Stimulated activated naive B cell treated with anti-CD40 and anti-IgM and Interleukin-4, amounts not matched to agents 10 μg/mL and 1 μg/mL and 100 μg/mL, for 72 hours (primary cell): ENCODE data around the gene FRYL.
"Not testable (repeated sequence)": the region's sequence is repeated elsewhere in the genome, so short reads cannot be mapped to it uniquely, and the experiment has no call there.

Experiments
- ATAC-seq, 2 donors: fragments of 150-1000 bp; cut with Tn5 transposase; replicated peaks; 2 replicates each; pipeline ENCODE4 v1.10.0; 2021; ENCODE audit warnings: moderate library complexity in 1 of 2
- DNase-seq: peaks from one replicate; pipeline ENCODE4 v3.0.0; 2021
- H3K27ac Mint-ChIP-seq: one replicate; pipeline ENCODE4 v1.8.0; 2022; ENCODE audit warnings: mild to moderate bottlenecking, mixed read lengths
- H3K27me3 Mint-ChIP-seq, 2 donors: one replicate each; pipeline ENCODE4 v1.8.0; 2022; ENCODE audit warnings: mixed read lengths in 2 of 2
- H3K36me3 Mint-ChIP-seq, 2 donors: one replicate each; pipeline ENCODE4 v1.8.0; 2022; ENCODE audit warnings: mixed read lengths in 2 of 2, mild to moderate bottlenecking in 1 of 2
- H3K4me1 Mint-ChIP-seq, 2 donors: one replicate each; pipeline ENCODE4 v1.8.0; 2022; ENCODE audit warnings: mixed read lengths in 2 of 2, mild to moderate bottlenecking in 1 of 2
- H3K4me3 Mint-ChIP-seq, 2 donors: one replicate each; pipeline ENCODE4 v1.8.0; 2022; ENCODE audit warnings: mild to moderate bottlenecking in 2 of 2, mixed read lengths in 2 of 2, moderate library complexity in 1 of 2
- H3K9me3 Mint-ChIP-seq, 2 donors: one replicate each; pipeline ENCODE4 v1.8.0; 2022; ENCODE audit warnings: mixed read lengths in 2 of 2, mild to moderate bottlenecking in 1 of 2

FRYL gene

GRCh38 chr4:48716285-48716684, 63.8 kb downstream of the FRYL start:
- H3K36me3 Mint-ChIP-seq, result peaks cover 12 to 31% of the 10 kb centered on the region in 2 donors
- not testable (repeated sequence) for DNase-seq, H3K27ac Mint-ChIP-seq

GRCh38 chr4:48710446-48711209, 69.5 kb downstream of the FRYL start:
- Mint-ChIP-seq H3K4me3 (no peak overlapping the region), H3K27ac (no peak overlapping the region), H3K36me3 (peaks cover 35 to 41% of the 10 kb centered on the region in 2 donors), H3K27me3 (no peaks in the 10 kb centered on the region), H3K9me3 (peaks cover 7 to 8% of the 10 kb centered on the region in 2 donors), H3K4me1 (peaks cover 8 to 35% of the 10 kb centered on the region in 2 donors)
- no peak for DNase-seq
- no peak for ATAC-seq

More at GRCh38 chr4:48716285-48716684, 63.8 kb downstream of the FRYL start:
- H3K4me1 Mint-ChIP-seq, result peaks cover 13 to 16% of the 10 kb centered on the region in 2 donors
- ATAC-seq, H3K27me3 Mint-ChIP-seq, H3K9me3 Mint-ChIP-seq, H3K4me3 Mint-ChIP-seq: not testable (repeated sequence)

GRCh38 chr4:48709901-48710300, 70.2 kb downstream of the FRYL start:
- Mint-ChIP-seq H3K27me3 (no peaks in the 10 kb centered on the region), H3K27ac (no peak overlapping the region), H3K9me3 (peaks cover 7 to 8% of the 10 kb centered on the region in 2 donors), H3K36me3 (peaks cover 35 to 41% of the 10 kb centered on the region in 2 donors), H3K4me3 (no peak overlapping the region), H3K4me1 (peaks cover 8 to 35% of the 10 kb centered on the region in 2 donors)
- no peak for ATAC-seq
- DNase-seq, result no peak

GRCh38 chr4:48708610-48709009, 71.5 kb downstream of the FRYL start:
- H3K36me3 Mint-ChIP-seq, result peaks cover 33 to 36% of the 10 kb centered on the region in 2 donors
- no peak for DNase-seq
- no peak for ATAC-seq
- H3K9me3 Mint-ChIP-seq, result peaks cover 4 to 6% of the 10 kb centered on the region in 2 donors
- H3K27me3 Mint-ChIP-seq, result no peaks in the 10 kb centered on the region
- H3K27ac Mint-ChIP-seq, result no peak overlapping the region
- peaks cover 7 to 39% of the 10 kb centered on the region in 2 donors for H3K4me1 Mint-ChIP-seq
- no peak overlapping the region for H3K4me3 Mint-ChIP-seq

GRCh38 chr4:48706736-48707135, 73.3 kb downstream of the FRYL start:
- ATAC-seq, result no peak
- no peak for DNase-seq
- Mint-ChIP-seq H3K9me3 (peaks cover 0 to 3% of the 10 kb centered on the region in 2 donors), H3K27ac (no peak overlapping the region), H3K36me3 (peaks cover 25 to 32% of the 10 kb centered on the region in 2 donors), H3K4me1 (peaks cover 6 to 46% of the 10 kb centered on the region in 2 donors), H3K27me3 (no peaks in the 10 kb centered on the region), H3K4me3 (no peak overlapping the region)

GRCh38 chr4:48705609-48706008, 74.5 kb downstream of the FRYL start:
- H3K4me1 Mint-ChIP-seq, result peaks cover 8 to 48% of the 10 kb centered on the region in 2 donors
- peaks cover 0 to 3% of the 10 kb centered on the region in 2 donors for H3K9me3 Mint-ChIP-seq
- no peak overlapping the region for H3K4me3 Mint-ChIP-seq
- no peak for DNase-seq
- ATAC-seq, result no peak
- H3K27me3 Mint-ChIP-seq, result no peaks in the 10 kb centered on the region
- peaks cover 20 to 28% of the 10 kb centered on the region in 2 donors for H3K36me3 Mint-ChIP-seq
- H3K27ac Mint-ChIP-seq, result no peak overlapping the region

GRCh38 chr4:48704091-48704802, 75.8 kb downstream of the FRYL start:
- H3K4me1 Mint-ChIP-seq, result peaks cover 10 to 44% of the 10 kb centered on the region in 2 donors
- peaks cover 14% of the 10 kb centered on the region in 2 donors for H3K36me3 Mint-ChIP-seq
- no peak for ATAC-seq
- H3K27ac Mint-ChIP-seq, result no peak overlapping the region
- H3K9me3 Mint-ChIP-seq, result peaks cover 0 to 3% of the 10 kb centered on the region in 2 donors
- no peak for DNase-seq
- no peak overlapping the region for H3K4me3 Mint-ChIP-seq
- no peaks in the 10 kb centered on the region for H3K27me3 Mint-ChIP-seq

- Mint-ChIP-seq H3K27ac (no peak overlapping the region), H3K27me3 (no peaks in the 10 kb centered on the region), H3K4me1 (peaks cover 29 to 66% of the 10 kb centered on the region in 2 donors)
These were observed 80.6 kb downstream of the FRYL start for GRCh38 chr4:48699475-48699874.

GRCh38 chr4:48698029-48698971, 81.8 kb downstream of the FRYL start:
- H3K9me3 Mint-ChIP-seq, result peaks cover 0 to 3% of the 10 kb centered on the region in 2 donors
- H3K4me1 Mint-ChIP-seq, result peaks cover 27 to 55% of the 10 kb centered on the region in 2 donors
- H3K36me3 Mint-ChIP-seq, result peaks cover 12 to 14% of the 10 kb centered on the region in 2 donors
- no peak overlapping the region for H3K4me3 Mint-ChIP-seq
- no peak for ATAC-seq
- H3K27me3 Mint-ChIP-seq, result no peaks in the 10 kb centered on the region
- no peak for DNase-seq
- no peak overlapping the region for H3K27ac Mint-ChIP-seq

More at GRCh38 chr4:48699475-48699874, 80.6 kb downstream of the FRYL start:
- Mint-ChIP-seq H3K4me3 (no peak overlapping the region), H3K36me3 (peaks cover 12 to 14% of the 10 kb centered on the region in 2 donors), H3K9me3 (peaks cover 0 to 3% of the 10 kb centered on the region in 2 donors)
- DNase-seq (no peak), ATAC-seq (no peak)

- not testable (repeated sequence) for ATAC-seq, H3K27me3 Mint-ChIP-seq, DNase-seq, H3K4me3 Mint-ChIP-seq, H3K27ac Mint-ChIP-seq, H3K9me3 Mint-ChIP-seq
- H3K36me3 Mint-ChIP-seq, result peaks cover 12 to 14% of the 10 kb centered on the region in 2 donors
- H3K4me1 Mint-ChIP-seq, result peaks cover 28 to 54% of the 10 kb centered on the region in 2 donors
These were observed 82.6 kb downstream of the FRYL start for GRCh38 chr4:48697516-48697915.

- H3K9me3 Mint-ChIP-seq, result peaks cover 0 to 3% of the 10 kb centered on the region in 2 donors
- ATAC-seq, result no peak
These were observed 85.3 kb downstream of the FRYL start for GRCh38 chr4:48694824-48695223.

GRCh38 chr4:48693856-48694574, 86.1 kb downstream of the FRYL start:
- Mint-ChIP-seq H3K27me3 (no peaks in the 10 kb centered on the region), H3K9me3 (peaks cover 0 to 3% of the 10 kb centered on the region in 2 donors), H3K4me1 (peaks cover 30 to 49% of the 10 kb centered on the region in 2 donors), H3K36me3 (peaks cover 12 to 14% of the 10 kb centered on the region in 2 donors), H3K27ac (no peak overlapping the region), H3K4me3 (no peak overlapping the region)
- DNase-seq (no peak), ATAC-seq (no peak)

More at GRCh38 chr4:48694824-48695223, 85.3 kb downstream of the FRYL start:
- Mint-ChIP-seq H3K4me3 (no peak overlapping the region), H3K4me1 (peaks cover 32 to 57% of the 10 kb centered on the region in 2 donors), H3K27ac (no peak overlapping the region), H3K36me3 (peaks cover 12 to 14% of the 10 kb centered on the region in 2 donors), H3K27me3 (no peaks in the 10 kb centered on the region)
- no peak for DNase-seq

- Mint-ChIP-seq H3K4me1 (peaks cover 23 to 39% of the 10 kb centered on the region in 2 donors), H3K36me3 (peaks cover 9 to 12% of the 10 kb centered on the region in 2 donors), H3K27me3 (no peaks in the 10 kb centered on the region), H3K9me3 (peaks cover 0 to 3% of the 10 kb centered on the region in 2 donors), H3K4me3 (no peak overlapping the region), H3K27ac (no peak overlapping the region)
- no peak for DNase-seq
- ATAC-seq, result no peak
These were observed 87.2 kb downstream of the FRYL start for GRCh38 chr4:48692897-48693296.
